Neural cell (in vitro differentiated cells): ENCODE results near the gene IKZF2.

Experiments used
- EP300 ChIP-seq: fragments of 450-650 bp; conservative IDR thresholded peaks from 2 replicates; pipeline ENCODE4 v1.6.1; 2014; ENCODE audit warnings: antibody characterized with exemption, mild to moderate bottlenecking, moderate library complexity; ENCODE audit not compliant: poor library complexity, severe bottlenecking
- EZH2 ChIP-seq: fragments of 200-600, 300-800 bp; shearing (Covaris generic), sonication (generic); IDR thresholded peaks from 2 replicates; pipeline ENCODE4 v1.6.1; 2014; ENCODE audit warnings: antibody characterized with exemption, low read length, borderline replicate concordance, mild to moderate bottlenecking; ENCODE audit not compliant: insufficient read depth, poor library complexity, severe bottlenecking
- MXI1 ChIP-seq: fragments of 450-650 bp; conservative IDR thresholded peaks from 2 replicates; pipeline ENCODE4 v1.6.1; 2014; ENCODE audit warnings: antibody characterized with exemption, mild to moderate bottlenecking; ENCODE audit not compliant: poor library complexity, severe bottlenecking
- POLR2AphosphoS5 ChIP-seq: IDR thresholded peaks from 2 replicates; pipeline ENCODE4 v1.6.1; 2012
- RAD21 ChIP-seq: fragments of 450-650 bp; conservative IDR thresholded peaks from 2 replicates; pipeline ENCODE4 v1.6.1; 2014; ENCODE audit warnings: antibody characterized with exemption, mild to moderate bottlenecking, moderate library complexity
- SMC3 ChIP-seq: fragments of 450-650 bp; conservative IDR thresholded peaks from 2 replicates; pipeline ENCODE4 v1.6.1; 2014; ENCODE audit warnings: antibody characterized with exemption, mild to moderate bottlenecking, moderate library complexity; ENCODE audit not compliant: poor library complexity
- TAF1 ChIP-seq: IDR thresholded peaks from 2 replicates; pipeline ENCODE4 v1.6.1; 2012; ENCODE audit warnings: low read depth
- TF ChIP-seq, protein P1 (sequence below): fragments of 450-650 bp; IDR thresholded peaks from 2 replicates; pipeline ENCODE4 v1.5.1; 2014; ENCODE audit warnings: antibody characterized with exemption, mild to moderate bottlenecking, moderate library complexity; ENCODE audit not compliant: poor library complexity, severe bottlenecking
- TF ChIP-seq, protein P2 (sequence below): IDR thresholded peaks from 2 replicates; pipeline ENCODE4 v1.6.1; 2012; ENCODE audit warnings: borderline replicate concordance

DNA sequence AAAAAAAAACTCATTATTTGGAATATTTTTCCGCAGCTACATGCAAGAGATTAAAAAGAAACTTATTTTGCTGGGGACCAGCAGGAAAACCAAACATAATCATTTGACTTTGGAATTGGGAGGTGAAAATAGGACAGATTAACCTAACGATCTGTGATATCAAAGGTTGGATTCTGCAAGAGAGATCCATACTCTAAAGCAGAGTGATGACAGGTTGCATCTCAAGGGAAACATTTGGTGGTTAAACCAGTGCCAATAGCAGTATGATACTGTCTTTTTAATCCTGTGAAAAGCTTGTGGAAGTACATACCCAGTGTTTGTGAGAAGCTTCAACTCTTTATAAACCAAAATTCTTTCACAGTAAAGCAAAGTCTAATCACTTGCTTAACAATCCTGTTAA, 5.3 kb upstream of the IKZF2 start:
- TF ChIP-seq, protein P1, sequence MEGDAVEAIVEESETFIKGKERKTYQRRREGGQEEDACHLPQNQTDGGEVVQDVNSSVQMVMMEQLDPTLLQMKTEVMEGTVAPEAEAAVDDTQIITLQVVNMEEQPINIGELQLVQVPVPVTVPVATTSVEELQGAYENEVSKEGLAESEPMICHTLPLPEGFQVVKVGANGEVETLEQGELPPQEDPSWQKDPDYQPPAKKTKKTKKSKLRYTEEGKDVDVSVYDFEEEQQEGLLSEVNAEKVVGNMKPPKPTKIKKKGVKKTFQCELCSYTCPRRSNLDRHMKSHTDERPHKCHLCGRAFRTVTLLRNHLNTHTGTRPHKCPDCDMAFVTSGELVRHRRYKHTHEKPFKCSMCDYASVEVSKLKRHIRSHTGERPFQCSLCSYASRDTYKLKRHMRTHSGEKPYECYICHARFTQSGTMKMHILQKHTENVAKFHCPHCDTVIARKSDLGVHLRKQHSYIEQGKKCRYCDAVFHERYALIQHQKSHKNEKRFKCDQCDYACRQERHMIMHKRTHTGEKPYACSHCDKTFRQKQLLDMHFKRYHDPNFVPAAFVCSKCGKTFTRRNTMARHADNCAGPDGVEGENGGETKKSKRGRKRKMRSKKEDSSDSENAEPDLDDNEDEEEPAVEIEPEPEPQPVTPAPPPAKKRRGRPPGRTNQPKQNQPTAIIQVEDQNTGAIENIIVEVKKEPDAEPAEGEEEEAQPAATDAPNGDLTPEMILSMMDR = no peak
- TF ChIP-seq, protein P2, sequence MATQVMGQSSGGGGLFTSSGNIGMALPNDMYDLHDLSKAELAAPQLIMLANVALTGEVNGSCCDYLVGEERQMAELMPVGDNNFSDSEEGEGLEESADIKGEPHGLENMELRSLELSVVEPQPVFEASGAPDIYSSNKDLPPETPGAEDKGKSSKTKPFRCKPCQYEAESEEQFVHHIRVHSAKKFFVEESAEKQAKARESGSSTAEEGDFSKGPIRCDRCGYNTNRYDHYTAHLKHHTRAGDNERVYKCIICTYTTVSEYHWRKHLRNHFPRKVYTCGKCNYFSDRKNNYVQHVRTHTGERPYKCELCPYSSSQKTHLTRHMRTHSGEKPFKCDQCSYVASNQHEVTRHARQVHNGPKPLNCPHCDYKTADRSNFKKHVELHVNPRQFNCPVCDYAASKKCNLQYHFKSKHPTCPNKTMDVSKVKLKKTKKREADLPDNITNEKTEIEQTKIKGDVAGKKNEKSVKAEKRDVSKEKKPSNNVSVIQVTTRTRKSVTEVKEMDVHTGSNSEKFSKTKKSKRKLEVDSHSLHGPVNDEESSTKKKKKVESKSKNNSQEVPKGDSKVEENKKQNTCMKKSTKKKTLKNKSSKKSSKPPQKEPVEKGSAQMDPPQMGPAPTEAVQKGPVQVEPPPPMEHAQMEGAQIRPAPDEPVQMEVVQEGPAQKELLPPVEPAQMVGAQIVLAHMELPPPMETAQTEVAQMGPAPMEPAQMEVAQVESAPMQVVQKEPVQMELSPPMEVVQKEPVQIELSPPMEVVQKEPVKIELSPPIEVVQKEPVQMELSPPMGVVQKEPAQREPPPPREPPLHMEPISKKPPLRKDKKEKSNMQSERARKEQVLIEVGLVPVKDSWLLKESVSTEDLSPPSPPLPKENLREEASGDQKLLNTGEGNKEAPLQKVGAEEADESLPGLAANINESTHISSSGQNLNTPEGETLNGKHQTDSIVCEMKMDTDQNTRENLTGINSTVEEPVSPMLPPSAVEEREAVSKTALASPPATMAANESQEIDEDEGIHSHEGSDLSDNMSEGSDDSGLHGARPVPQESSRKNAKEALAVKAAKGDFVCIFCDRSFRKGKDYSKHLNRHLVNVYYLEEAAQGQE = no peak
- TF ChIP-seq EP300 (no peak), EZH2 (no peak), TAF1 (no peak), POLR2AphosphoS5 (no peak), RAD21 (no peak), SMC3 (no peak), MXI1 (no peak)
